CD4-positive, alpha-beta T cell (primary cell): ENCODE measurements around the gene CHAF1A. TPM values are rescaled to one million over a fixed set of nuclear protein-coding genes. Genes with fewer than 3 reads are reported as not detected.

Source experiments
- ATAC-seq: fragments of 200-7000 bp; cut with Tn5 transposase; one replicate; pipeline ENCODE4 v1.10.0; 2022; ENCODE audit warnings: mild to moderate bottlenecking; ENCODE audit not compliant: poor library complexity
- CTCF ChIA-PET: fragments of 350-600 bp; sonication (Branson Sonifier 250); formaldehyde crosslinking; loops from one replicate; lab custom pipeline; 2021; ENCODE audit warnings: antibody characterized with exemption, inconsistent platforms; lab: Charles Lee
- POLR2A ChIA-PET: fragments of 350-600 bp; sonication (Branson Sonifier 250); formaldehyde crosslinking; loops from one replicate; lab custom pipeline; 2021; ENCODE audit warnings: antibody characterized with exemption, inconsistent platforms; lab: Charles Lee
- DNase-seq, 14 experiments: peaks; one replicate each; pipeline ENCODE4 v3.0.0-alpha.2; 2013 to 2020; ENCODE audit warnings: mixed read lengths in 2 of 14
- H3K27ac ChIP-seq, 2 donors: one replicate each; pipeline versions ENCODE4 v1.5.1 to v1.7.0; 2013; ENCODE audit warnings: low read length in 2 of 2, low read depth in 1 of 2, mild to moderate bottlenecking in 1 of 2
- H3K27me3 ChIP-seq, 2 experiments: 1 replicate in 1 of 2; 2 replicates in 1 of 2; pipeline versions ENCODE4 v1.6.1 to v1.7.0; 2013; ENCODE audit warnings: low read length in 2 of 2, control low read depth in 1 of 2, mild to moderate bottlenecking in 1 of 2, moderate library complexity in 1 of 2; ENCODE audit not compliant: insufficient read depth in 2 of 2, control insufficient read depth in 1 of 2
- H3K36me3 ChIP-seq: one replicate; pipeline ENCODE4 v1.6.1; 2013; ENCODE audit warnings: low read length, control low read depth; ENCODE audit not compliant: insufficient read depth
- H3K4me1 ChIP-seq: one replicate; pipeline ENCODE4 v1.6.1; 2013; ENCODE audit warnings: low read length, control low read depth; ENCODE audit not compliant: insufficient read depth
- H3K4me3 ChIP-seq: one replicate; pipeline ENCODE4 v1.5.1; 2013; ENCODE audit warnings: mild to moderate bottlenecking, low read length, moderate library complexity
- H3K9me3 ChIP-seq, 2 experiments: 1 replicate in 1 of 2; 2 replicates in 1 of 2; pipeline versions ENCODE4 v1.6.1 to v1.7.0; 2013; ENCODE audit warnings: low read length in 2 of 2, mild to moderate bottlenecking in 2 of 2, control low read depth in 1 of 2, moderate library complexity in 1 of 2; ENCODE audit not compliant: control insufficient read depth in 1 of 2, insufficient read depth in 1 of 2
- H3K27ac Mint-ChIP-seq: one replicate; pipeline ENCODE4 v1.8.0; 2020; ENCODE audit warnings: mixed read lengths
- H3K27me3 Mint-ChIP-seq: one replicate; pipeline ENCODE4 v1.8.0; 2021; ENCODE audit warnings: mixed read lengths
- H3K36me3 Mint-ChIP-seq: one replicate; pipeline ENCODE4 v1.8.0; 2021; ENCODE audit warnings: low read depth, mixed read lengths
- H3K4me1 Mint-ChIP-seq: one replicate; pipeline ENCODE4 v1.8.0; 2021; ENCODE audit warnings: low read depth, mixed read lengths
- H3K4me3 Mint-ChIP-seq: one replicate; pipeline ENCODE4 v1.8.0; 2020; ENCODE audit warnings: mild to moderate bottlenecking, mixed read lengths
- H3K9me3 Mint-ChIP-seq: one replicate; pipeline ENCODE4 v1.8.0; 2020; ENCODE audit warnings: mixed read lengths
- CTCF ChIP-seq: fragments of 200-600 bp; IDR thresholded peaks from one replicate; pipeline ENCODE4 v1.8.0; 2022; ENCODE audit warnings: antibody characterized with exemption, mild to moderate bottlenecking
- intact Hi-C, 2 experiments: fragments of 100-400 bp; cut with DNase I in 1 of 2; cut with micrococcal nuclease in 1 of 2; formaldehyde crosslinking; loops; one replicate each; pipeline versions ENCODE4 v1.15.1 to v1.9.0; 2023 to 2025; cut with DNase I, micrococcal nuclease
- total RNA-seq, 174 experiments: library from RNA in 2 of 174; stranded (reverse) in 2 of 174; gene quantifications; one replicate each; pipeline ENCODE4 v1.2.3 and lab custom pipeline; 2021 to 2026

The CHAF1A gene
- total RNA-seq, 2 experiments from 2014 or later: 27.5 to 27.8 TPM

DNA sequence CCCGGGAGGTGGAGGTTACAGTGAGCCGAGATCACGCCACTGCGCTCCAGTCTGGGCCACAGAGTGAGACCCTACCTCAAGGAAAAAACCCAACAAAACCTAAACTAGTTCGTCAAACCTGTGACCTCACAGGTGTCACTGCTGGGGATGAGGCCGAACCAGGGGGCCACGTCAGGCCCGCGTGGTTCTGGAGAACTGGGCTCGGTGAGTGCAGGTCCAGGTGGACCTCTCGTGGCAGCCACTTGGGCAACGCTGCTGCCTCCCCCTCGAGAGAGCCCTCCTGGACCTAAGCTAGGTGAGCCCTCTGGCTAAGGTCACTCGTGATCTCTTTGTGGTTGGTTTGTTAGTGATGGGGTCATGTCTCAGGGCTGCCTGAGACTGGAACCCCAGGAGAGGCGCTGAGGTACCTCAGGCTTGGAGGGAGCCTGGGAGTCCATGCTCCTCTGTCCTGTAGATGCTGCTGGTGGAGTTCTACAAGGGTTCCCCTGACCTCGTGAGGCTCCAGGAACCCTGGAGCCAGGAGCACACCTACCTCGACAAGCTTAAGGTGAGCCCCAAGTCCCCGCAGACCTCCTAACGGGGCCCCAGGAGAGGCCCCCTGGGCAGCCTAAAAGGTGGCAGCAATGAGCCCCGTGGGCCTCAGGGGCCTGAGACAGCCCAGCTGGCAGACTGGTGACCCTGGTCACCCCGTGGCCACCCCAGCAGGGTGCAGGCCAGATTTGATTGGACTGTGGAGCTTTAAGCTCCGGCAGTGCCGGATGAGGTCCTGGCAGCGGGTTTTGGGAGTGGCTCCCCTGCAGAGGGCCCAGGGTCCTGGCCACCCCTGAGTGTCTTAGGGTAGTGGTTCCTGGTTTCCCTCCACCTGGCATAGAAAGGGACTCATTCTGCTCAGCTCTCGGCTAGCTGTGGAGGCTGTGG is 43.5 kb upstream of the CHAF1A start:
- Mint-ChIP-seq H3K9me3 (no peaks in the 10 kb centered on the region), H3K27ac (no peak overlapping the region), H3K4me3 (no peak overlapping the region), H3K36me3 (peaks cover 18% of the 10 kb centered on the region), H3K27me3 (no peaks in the 10 kb centered on the region), H3K4me1 (no peaks in the 10 kb centered on the region)
- POLR2A ChIA-PET: no interaction called here
- TF ChIP-seq CTCF: no peak
- CTCF ChIA-PET: interaction anchor here (1.9 kb wide), 1 partner anchor 11 kb away, joined by 5 read pairs; no protein-coding TSS in a partner anchor
- Histone ChIP-seq H3K36me3 (peaks cover 61% of the 10 kb centered on the region), H3K27ac (no peak overlapping the region), H3K4me3 (no peak overlapping the region), H3K27me3 (no peaks in the 10 kb centered on the region), H3K9me3 (no peaks in the 10 kb centered on the region), H3K4me1 (no peaks in the 10 kb centered on the region)
- intact Hi-C loops: no loop called here
- ATAC-seq (no peak), DNase-seq (peak in 1 of 14 experiments; percentile 18)

GRCh38 chr19:4359627-4360000 is 42.8 kb upstream of the CHAF1A start:
- H3K4me3 ChIP-seq: no peak overlapping the region
- H3K4me3 Mint-ChIP-seq: no peak overlapping the region
- H3K36me3 ChIP-seq: peaks cover 62% of the 10 kb centered on the region
- H3K27ac ChIP-seq: no peak overlapping the region
- ChIA-PET CTCF (no interaction called here), POLR2A (no interaction called here)
- peaks cover 18% of the 10 kb centered on the region for H3K36me3 Mint-ChIP-seq
- no peaks in the 10 kb centered on the region for H3K4me1 Mint-ChIP-seq
- no peak for TF ChIP-seq CTCF
- ATAC-seq (no peak), DNase-seq (peak in 1 of 14 experiments; percentile 27)
- H3K9me3 Mint-ChIP-seq: no peaks in the 10 kb centered on the region
- H3K4me1 ChIP-seq: no peaks in the 10 kb centered on the region
- no peaks in the 10 kb centered on the region for H3K9me3 ChIP-seq
- H3K27ac Mint-ChIP-seq: no peak overlapping the region
- no peaks in the 10 kb centered on the region for H3K27me3 Mint-ChIP-seq
- intact Hi-C loops: no loop called here
- no peaks in the 10 kb centered on the region for H3K27me3 ChIP-seq

DNA sequence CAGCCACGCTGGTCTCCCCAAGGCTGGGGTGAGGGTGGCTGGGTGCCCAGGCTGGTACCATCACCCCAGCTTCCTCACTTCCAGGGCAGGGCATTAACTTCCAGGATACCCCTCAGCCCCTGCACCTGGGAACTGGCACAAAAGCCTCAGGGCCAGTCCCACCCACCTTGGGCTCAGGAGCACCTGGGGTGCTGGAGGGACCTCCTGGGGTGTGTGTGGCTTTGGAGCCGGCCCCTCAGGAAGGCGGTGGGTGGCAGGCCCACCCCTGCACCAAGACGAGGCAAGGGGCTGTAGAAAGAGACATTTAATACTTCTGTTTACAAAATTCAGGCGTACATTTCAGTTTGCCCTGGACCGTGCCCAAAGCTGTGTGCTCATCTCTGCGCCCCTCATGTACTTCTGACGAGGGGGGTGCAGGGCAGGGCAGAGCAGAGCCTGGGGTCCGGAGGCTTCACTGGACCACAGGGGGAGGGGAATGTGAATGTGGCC is 42.3 kb upstream of the CHAF1A start:
- no peaks in the 10 kb centered on the region for H3K9me3 Mint-ChIP-seq
- no peaks in the 10 kb centered on the region for H3K27me3 ChIP-seq
- no peaks in the 10 kb centered on the region for H3K4me1 Mint-ChIP-seq
- no peaks in the 10 kb centered on the region for H3K4me1 ChIP-seq
- H3K27ac ChIP-seq: no peak overlapping the region
- no peak overlapping the region for H3K4me3 Mint-ChIP-seq
- TF ChIP-seq CTCF: no peak
- peaks cover 18% of the 10 kb centered on the region for H3K36me3 Mint-ChIP-seq
- ChIA-PET POLR2A (no interaction called here), CTCF (no interaction called here)
- ATAC-seq (no peak), DNase-seq (no peak)
- H3K27me3 Mint-ChIP-seq: no peaks in the 10 kb centered on the region
- intact Hi-C loops: no loop called here
- no peak overlapping the region for H3K27ac Mint-ChIP-seq
- peaks cover 67% of the 10 kb centered on the region for H3K36me3 ChIP-seq
- no peak overlapping the region for H3K4me3 ChIP-seq
- H3K9me3 ChIP-seq: no peaks in the 10 kb centered on the region
